Measurements from ENCODE around the gene ABCG1. TPM values are rescaled to one million over a fixed set of nuclear protein-coding genes. Genes with fewer than 3 reads are reported as not detected.

ABCG1 gene
- total RNA-seq, 1 donor from 2014 or later = 156 TPM

GRCh38 chr21:42191696-42192595 is 27.0 kb upstream of the ABCG1 start:
- DNase-seq (ENCODE audit: low read depth in 2 of 2) = no peak

DNA sequence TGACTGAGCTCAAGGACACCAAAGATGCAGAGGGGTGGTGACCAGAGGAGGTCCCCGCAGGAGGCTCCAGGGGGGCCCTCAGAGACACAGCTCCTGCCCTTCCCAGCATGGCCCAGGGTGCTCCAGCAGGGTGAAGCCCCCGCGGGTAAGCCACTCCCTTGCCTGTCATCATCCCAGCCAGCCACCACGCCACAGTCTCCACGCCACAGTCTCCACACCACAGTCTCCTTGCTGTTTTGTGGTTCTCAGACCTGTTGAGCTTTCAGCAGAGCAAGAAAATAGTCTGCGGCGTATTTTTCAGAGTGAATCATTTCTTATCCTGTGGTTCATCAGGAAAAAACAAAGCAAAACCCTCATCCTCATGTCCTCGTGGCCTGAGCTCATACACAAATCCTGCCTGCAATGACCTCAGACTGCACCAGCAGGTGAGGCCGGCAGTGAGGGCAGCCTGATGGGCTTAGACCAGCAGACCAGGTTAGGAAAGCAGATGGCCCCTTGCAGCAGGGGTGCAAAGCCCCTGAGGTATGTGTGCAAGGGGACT is 25.7 kb upstream of the ABCG1 start:
- peak; percentile 68 to 85 for DNase-seq (ENCODE audit: low read depth in 2 of 2)

- no peak for DNase-seq (ENCODE audit: low read depth in 2 of 2)
These were observed 25.2 kb upstream of the ABCG1 start for GRCh38 chr21:42193721-42194120.

DNA sequence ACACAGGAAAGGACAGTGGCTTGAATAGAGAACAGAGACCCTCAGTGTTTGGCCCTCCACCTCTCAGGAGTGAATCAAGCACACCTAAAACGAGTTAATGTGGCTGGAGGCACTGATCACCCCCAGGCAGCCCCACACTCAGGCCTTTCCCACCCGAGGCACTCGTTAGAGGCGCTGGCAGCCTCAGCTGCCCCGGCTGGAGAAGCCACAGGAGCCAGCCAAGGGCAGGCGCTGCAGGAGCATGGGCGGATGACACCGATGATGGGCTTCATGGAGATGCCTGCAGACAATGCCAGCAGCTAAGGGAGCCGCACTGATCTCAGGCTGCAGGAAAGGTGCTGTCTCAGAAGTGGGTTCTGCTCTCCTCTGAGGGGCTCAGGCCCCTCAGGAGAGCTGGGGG is 24.1 kb upstream of the ABCG1 start:
- no peak for DNase-seq (ENCODE audit: low read depth in 2 of 2)

DNA sequence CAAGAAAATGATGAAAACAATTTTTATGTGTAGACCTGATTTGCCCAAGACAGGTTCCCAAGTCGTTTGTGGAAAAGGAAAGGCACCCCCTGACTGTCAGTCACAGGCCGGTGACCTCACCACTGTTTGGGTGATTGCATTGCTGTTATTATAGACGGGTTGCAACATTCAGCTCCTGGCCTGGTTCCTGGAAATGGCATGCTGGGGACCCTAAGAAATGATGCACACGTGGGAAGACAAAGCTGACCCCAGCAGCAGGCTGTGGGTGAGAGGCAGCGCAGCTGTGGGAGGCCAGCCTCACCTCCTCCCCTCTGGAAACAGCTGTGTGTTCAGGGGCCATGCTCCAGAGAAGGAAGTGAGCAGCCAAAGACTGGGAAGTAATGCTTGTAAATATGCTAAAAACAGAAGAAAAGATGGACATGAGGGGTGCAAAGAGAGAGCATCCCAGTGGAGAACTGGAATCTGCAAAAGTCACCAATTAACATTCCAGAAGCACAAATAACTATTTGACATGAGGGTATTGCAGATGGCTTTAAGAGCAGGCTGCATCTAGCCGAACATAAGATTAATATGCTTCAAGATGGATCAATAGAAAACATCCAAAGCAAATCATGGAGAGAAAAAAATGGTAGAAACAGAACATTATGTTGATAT is 23.4 kb upstream of the ABCG1 start:
- peak in 1 of 2 donors; percentile 41 for DNase-seq (ENCODE audit: low read depth in 2 of 2)

- peak; percentile 82 to 89 for DNase-seq (ENCODE audit: low read depth in 2 of 2)
These were observed 19.7 kb upstream of the ABCG1 start for GRCh38 chr21:42198929-42199867.

GRCh38 chr21:42199868-42200463 is 19.0 kb upstream of the ABCG1 start:
- DNase-seq (ENCODE audit: low read depth in 2 of 2) = peak in 1 of 2 donors; percentile 22

- DNase-seq (ENCODE audit: low read depth in 2 of 2) = no peak
These were observed 17.9 kb upstream of the ABCG1 start for GRCh38 chr21:42200906-42201614.

- DNase-seq (ENCODE audit: low read depth in 2 of 2) = no peak
These were observed 17.3 kb upstream of the ABCG1 start for GRCh38 chr21:42201615-42202161.

DNA sequence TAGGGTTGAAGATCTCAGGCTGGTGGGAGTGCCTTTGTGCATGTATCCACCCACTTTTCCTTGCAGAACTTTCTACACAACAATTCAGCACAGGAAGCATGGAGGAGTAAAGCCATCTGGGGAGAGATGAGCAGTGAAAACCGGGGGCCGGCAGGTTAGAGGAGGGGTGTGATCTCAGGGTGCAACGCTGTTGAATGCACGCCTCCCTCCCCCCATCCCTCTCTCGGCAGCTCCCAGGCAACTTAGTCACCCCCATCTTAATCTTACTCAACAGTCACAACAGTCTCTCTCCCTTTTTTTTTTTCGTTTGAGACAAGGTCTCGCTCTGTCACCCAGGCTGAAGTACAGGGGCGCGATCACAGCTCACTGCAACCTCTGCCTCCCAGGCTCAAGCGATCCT is 16.6 kb upstream of the ABCG1 start:
- no peak for DNase-seq (ENCODE audit: low read depth in 2 of 2)

DNA sequence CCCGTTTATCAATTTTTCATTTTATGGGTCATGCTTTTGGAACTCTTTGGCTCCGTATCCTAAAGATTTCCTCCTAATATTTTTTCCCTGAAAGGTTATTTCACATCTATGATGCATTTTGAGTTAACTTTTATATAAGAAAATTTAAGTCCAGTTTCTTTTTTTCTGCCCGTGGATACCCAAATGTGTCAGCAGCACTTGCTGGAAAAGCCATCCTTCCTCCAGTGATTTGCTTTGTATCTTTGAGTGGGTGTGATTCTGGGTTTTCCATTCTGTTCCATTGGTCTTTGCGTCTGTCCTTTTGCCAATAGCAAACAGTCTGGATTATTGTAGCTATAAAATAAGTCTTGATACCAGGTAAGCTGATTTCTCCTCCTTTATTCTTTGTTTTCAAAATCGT is 15.6 kb upstream of the ABCG1 start:
- no peak for DNase-seq (ENCODE audit: low read depth in 2 of 2)

- peak in 1 of 2 donors; percentile 86 for DNase-seq (ENCODE audit: low read depth in 2 of 2)
These were observed 15.0 kb upstream of the ABCG1 start for GRCh38 chr21:42203936-42204335.

- DNase-seq (ENCODE audit: low read depth in 2 of 2) = no peak
These were observed 11.5 kb upstream of the ABCG1 start for GRCh38 chr21:42207426-42207825.

DNA sequence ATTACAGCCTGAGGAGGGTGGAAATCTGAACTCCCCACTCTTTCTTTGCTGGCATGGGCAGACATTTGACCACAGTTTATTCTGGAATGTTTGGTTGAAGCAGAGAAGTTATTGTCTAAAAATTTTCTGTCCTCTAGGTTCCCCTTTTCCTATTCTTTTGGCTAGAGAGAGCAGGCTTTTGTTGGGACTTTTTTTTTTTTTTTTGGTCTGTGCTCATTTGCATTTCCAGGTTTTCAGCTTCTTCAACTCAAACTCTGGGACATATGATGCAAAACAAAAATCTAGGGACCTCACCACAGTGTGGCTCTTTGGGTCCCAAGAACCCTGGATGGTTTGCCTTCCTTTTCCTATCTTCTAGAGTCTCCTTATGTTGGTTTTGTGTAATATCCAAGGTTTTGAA is 10.9 kb upstream of the ABCG1 start:
- no peak for DNase-seq (ENCODE audit: low read depth in 2 of 2)

- DNase-seq (ENCODE audit: low read depth in 2 of 2) = no peak
These were observed 10.0 kb upstream of the ABCG1 start for GRCh38 chr21:42208801-42209490.

DNA sequence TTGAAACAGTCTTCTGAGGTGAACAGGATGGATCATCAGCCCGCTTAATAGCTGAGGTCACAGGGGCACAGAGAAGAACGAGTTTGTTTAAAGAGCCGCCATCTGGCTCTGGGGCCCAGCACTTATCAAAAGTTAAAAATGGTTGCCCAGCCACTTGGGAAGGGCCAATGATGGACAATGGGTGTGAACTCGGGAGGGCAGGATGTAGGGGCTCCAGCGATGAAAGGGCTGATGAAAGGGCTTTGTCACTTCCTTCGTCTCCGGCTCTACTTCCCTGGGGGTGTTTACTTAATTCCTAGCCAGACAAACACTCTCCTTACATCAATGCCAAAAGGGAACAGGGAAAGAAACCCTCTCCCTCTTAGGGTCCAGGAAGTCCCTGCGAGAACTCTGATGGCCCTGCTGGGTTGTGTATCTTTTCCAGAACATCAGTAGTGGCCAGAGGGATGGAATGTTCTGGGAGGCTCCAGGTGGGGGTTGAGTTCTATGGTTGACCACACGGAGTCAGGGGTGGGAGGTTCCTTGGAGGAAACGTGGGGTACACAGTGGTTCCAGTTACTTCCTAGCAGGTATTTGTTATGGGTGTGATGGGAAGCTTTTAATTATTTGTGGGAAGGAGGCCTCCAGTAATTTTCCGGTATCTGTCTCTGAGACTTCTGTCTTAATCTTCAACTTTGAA is 9.0 kb upstream of the ABCG1 start:
- peak in 1 of 2 donors; percentile 65 for DNase-seq (ENCODE audit: low read depth in 2 of 2)

GRCh38 chr21:42212266-42212665 is 6.7 kb upstream of the ABCG1 start:
- no peak for DNase-seq (ENCODE audit: low read depth in 2 of 2)

DNA sequence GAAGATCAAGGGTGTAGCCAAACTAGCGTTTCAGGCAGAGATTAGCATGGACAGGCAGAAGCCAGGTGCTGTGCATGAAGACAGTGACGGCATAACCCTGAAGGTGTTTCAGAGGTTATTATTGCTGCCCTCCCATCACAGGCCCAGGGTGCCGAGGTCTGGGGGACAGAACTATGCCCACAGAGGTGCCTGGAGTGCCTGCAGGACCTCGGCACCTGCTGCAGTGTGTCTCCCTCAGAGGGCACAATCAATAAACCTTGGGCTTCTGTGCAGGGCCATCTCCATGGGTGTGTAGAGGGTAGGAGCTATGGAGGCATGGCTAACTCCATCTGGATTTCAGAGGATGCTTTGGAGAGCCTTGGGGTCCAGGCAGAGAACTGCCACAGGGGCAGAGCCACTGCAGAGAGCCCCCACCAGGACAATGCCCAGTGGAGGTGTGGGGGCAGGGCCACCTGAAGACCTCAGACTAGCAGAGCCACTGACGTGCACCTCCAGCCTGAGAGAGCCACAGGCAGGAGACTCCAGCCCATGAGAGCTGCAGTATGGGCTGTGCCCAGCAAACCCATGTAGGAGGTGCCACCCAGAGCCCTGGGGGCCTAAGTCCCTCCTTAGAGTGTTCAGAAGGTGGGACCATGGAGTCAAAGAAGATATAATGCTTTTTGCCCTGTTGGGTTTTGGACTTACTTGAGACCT is 5.7 kb upstream of the ABCG1 start:
- no peak for DNase-seq (ENCODE audit: low read depth in 2 of 2)
